Glutamatergic neuron (in vitro differentiated cells): ENCODE results near the gene ARHGEF33. TPM values are rescaled to one million over a fixed set of nuclear protein-coding genes. Genes with fewer than 3 reads are reported as not detected.

Source experiments
- DNase-seq: peaks from one replicate; pipeline ENCODE4 v3.0.0; 2022
- H3K27ac Mint-ChIP-seq: one replicate; pipeline ENCODE4 v1.8.0; 2020; ENCODE audit warnings: mild to moderate bottlenecking, mixed read lengths, inconsistent platforms; ENCODE audit not compliant: unreplicated experiment
- H3K27me3 Mint-ChIP-seq: one replicate; pipeline ENCODE4 v1.8.0; 2020; ENCODE audit warnings: mild to moderate bottlenecking, moderate library complexity, mixed read lengths, inconsistent platforms; ENCODE audit not compliant: unreplicated experiment
- H3K36me3 Mint-ChIP-seq: one replicate; pipeline ENCODE4 v1.8.0; 2020; ENCODE audit warnings: mild to moderate bottlenecking, mixed read lengths, inconsistent platforms; ENCODE audit not compliant: unreplicated experiment
- H3K4me1 Mint-ChIP-seq: one replicate; pipeline ENCODE4 v1.8.0; 2020; ENCODE audit warnings: mild to moderate bottlenecking, low read depth, mixed read lengths, inconsistent platforms; ENCODE audit not compliant: unreplicated experiment
- H3K4me3 Mint-ChIP-seq: one replicate; pipeline ENCODE4 v1.8.0; 2020; ENCODE audit warnings: mild to moderate bottlenecking, mixed read lengths, inconsistent platforms; ENCODE audit not compliant: unreplicated experiment
- H3K9me3 Mint-ChIP-seq: one replicate; pipeline ENCODE4 v1.8.0; 2020; ENCODE audit warnings: mild to moderate bottlenecking, moderate library complexity, mixed read lengths, inconsistent platforms; ENCODE audit not compliant: unreplicated experiment
- total RNA-seq: library from RNA; stranded (reverse); fragmentation: NEBNext Ultra II Directional; extraction: Animal tissue kit (Norgen Biotek cat#: 25700); gene quantifications from one replicate; pipeline ENCODE4 v1.2.1, GENCODE V29; 2021; ENCODE audit not compliant: unreplicated experiment
- TF ChIP-seq, protein P1 (sequence below): fragments of 200-600 bp; sonication (generic); IDR thresholded peaks from one replicate; pipeline ENCODE4 v1.5.0; 2021; ENCODE audit not compliant: partially characterized antibody, unreplicated experiment

Gene ARHGEF33
- total RNA-seq, 1 donor from 2014 or later = 1.1 TPM

- Mint-ChIP-seq H3K36me3 (peaks cover 8% of the 10 kb centered on the region), H3K27ac (no peak overlapping the region), H3K4me3 (no peak overlapping the region), H3K4me1 (peaks cover 2% of the 10 kb centered on the region), H3K9me3 (peaks cover 1% of the 10 kb centered on the region), H3K27me3 (peaks cover 4% of the 10 kb centered on the region)
- DNase-seq = no peak
- TF ChIP-seq, protein P1, sequence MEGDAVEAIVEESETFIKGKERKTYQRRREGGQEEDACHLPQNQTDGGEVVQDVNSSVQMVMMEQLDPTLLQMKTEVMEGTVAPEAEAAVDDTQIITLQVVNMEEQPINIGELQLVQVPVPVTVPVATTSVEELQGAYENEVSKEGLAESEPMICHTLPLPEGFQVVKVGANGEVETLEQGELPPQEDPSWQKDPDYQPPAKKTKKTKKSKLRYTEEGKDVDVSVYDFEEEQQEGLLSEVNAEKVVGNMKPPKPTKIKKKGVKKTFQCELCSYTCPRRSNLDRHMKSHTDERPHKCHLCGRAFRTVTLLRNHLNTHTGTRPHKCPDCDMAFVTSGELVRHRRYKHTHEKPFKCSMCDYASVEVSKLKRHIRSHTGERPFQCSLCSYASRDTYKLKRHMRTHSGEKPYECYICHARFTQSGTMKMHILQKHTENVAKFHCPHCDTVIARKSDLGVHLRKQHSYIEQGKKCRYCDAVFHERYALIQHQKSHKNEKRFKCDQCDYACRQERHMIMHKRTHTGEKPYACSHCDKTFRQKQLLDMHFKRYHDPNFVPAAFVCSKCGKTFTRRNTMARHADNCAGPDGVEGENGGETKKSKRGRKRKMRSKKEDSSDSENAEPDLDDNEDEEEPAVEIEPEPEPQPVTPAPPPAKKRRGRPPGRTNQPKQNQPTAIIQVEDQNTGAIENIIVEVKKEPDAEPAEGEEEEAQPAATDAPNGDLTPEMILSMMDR = no peak
Observed at GRCh38 chr2:38981003-38981669, 91.5 kb downstream of the ARHGEF33 start.

- Mint-ChIP-seq H3K4me3 (no peak overlapping the region), H3K9me3 (peaks cover 1% of the 10 kb centered on the region), H3K27me3 (peaks cover 4% of the 10 kb centered on the region), H3K4me1 (peaks cover 2% of the 10 kb centered on the region), H3K36me3 (peaks cover 8% of the 10 kb centered on the region), H3K27ac (no peak overlapping the region)
- no peak for DNase-seq
- TF ChIP-seq, protein P1 = no peak
Observed at GRCh38 chr2:38981670-38982357, 92.1 kb downstream of the ARHGEF33 start.

GRCh38 chr2:38982498-38982897 is 92.8 kb downstream of the ARHGEF33 start:
- Mint-ChIP-seq H3K36me3 (peaks cover 8% of the 10 kb centered on the region), H3K9me3 (peaks cover 1% of the 10 kb centered on the region), H3K4me1 (peaks cover 2% of the 10 kb centered on the region), H3K4me3 (no peak overlapping the region), H3K27ac (no peak overlapping the region), H3K27me3 (peaks cover 4% of the 10 kb centered on the region)
- DNase-seq = no peak
- TF ChIP-seq, protein P1 = no peak

GRCh38 chr2:38988716-38989115 is 99.0 kb downstream of the ARHGEF33 start:
- Mint-ChIP-seq H3K27me3 (peaks cover 4% of the 10 kb centered on the region), H3K27ac (no peak overlapping the region), H3K4me3 (no peak overlapping the region), H3K4me1 (peaks cover 1% of the 10 kb centered on the region), H3K9me3 (peaks cover 1% of the 10 kb centered on the region), H3K36me3 (peaks cover 8% of the 10 kb centered on the region)
- TF ChIP-seq, protein P1 = no peak
- DNase-seq = no peak

GRCh38 chr2:38991899-38992298 is 102.2 kb downstream of the ARHGEF33 start:
- TF ChIP-seq, protein P1 = no peak
- Mint-ChIP-seq H3K4me3 (no peak overlapping the region), H3K36me3 (no peaks in the 10 kb centered on the region), H3K27ac (no peak overlapping the region), H3K9me3 (no peaks in the 10 kb centered on the region), H3K4me1 (peaks cover 1% of the 10 kb centered on the region), H3K27me3 (no peaks in the 10 kb centered on the region)
- no peak for DNase-seq
